ENCODE measurements around the gene KIAA0825.
A peak's percentile ranks its signal among the peaks of the same experiment; 100 is the strongest.

Gene KIAA0825

DNA sequence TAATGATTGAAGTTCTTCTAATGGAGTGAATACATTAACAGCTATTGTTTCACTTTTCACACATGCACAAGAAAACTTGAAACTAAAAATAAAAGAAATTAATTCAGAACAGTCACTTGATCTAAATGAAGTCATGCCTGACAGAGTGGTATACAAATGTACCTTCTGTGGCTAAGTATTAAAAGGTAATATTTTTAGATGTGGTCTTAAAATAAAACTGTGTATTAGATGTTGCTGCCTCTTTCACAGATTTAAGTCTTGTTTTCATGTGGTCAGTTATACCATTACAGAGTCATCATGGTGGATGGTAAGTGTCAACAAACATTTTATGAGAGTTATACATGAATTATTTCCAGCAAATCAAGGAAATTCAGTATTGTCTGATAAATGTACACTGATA, 47.0 kb downstream of the KIAA0825 start:
- DNase-seq = no peak

DNA sequence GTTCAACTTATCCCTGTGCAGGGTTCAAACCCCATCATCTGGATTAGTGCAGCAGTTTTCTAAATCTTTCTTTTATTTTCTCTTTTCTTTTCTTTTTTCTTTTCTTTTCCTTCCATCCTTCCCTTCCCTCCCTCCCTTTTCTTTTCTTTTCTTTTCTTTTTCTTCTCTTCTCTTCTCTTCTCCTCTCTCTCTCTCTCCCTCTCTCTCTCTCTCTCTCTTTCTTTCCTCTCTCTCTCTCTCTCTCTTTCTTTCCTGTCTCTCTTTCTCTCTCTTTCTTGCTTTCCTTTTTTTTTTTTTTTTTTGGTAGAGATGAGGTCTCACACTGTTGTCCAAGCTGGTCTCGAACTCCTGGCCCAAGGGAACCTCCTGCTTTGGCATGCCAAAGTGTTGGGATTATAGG, 53.6 kb downstream of the KIAA0825 start:
- DNase-seq = no peak

DNA sequence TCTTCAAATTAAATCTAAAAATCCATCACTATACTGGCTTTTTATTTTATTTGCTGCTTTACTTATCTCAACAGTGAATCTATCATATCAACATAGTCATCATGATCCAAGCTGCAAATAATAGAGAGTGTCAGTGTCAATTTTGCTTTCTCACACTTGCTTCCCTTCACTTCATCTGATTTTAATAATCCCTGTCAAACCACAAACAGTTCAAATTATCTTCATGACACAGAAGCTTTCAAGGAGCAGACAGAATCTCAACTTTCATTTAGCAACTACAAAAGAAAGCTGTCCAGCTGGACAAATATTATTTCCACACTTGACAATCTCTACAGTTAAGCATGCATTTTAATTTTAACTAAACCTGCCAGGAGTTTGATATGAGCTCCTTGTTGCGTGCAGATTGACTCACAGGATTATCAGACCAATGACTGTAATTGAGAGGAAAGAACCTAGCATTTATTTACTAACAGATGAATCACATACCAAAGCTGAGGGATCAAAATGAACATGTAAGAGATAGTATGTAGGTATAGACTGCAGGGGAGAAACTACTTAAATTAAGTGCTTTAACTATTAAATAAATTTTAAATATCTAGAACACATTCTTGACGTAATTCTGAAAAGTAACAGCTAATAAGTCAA, 56.0 kb downstream of the KIAA0825 start:
- peak; percentile 3 for DNase-seq

DNA sequence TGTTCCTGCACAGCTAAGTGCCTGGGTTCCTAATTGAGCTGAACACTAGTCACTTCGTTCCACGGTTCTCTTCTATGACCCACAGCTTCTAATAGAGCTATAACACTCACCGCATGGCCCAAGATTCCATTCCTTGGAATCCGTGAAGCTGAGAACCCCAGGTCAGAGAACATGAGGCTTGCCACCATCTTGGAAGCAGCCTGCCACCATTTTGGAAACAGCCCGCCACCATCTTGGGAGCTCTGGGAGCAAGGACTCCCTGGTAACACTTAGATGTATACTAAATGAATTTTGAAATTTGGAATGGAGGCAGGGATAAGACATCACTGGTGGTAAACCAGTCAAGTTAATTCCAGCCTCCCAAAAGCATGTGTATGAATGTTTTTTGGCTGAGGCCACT, 60.4 kb downstream of the KIAA0825 start:
- DNase-seq = no peak

DNA sequence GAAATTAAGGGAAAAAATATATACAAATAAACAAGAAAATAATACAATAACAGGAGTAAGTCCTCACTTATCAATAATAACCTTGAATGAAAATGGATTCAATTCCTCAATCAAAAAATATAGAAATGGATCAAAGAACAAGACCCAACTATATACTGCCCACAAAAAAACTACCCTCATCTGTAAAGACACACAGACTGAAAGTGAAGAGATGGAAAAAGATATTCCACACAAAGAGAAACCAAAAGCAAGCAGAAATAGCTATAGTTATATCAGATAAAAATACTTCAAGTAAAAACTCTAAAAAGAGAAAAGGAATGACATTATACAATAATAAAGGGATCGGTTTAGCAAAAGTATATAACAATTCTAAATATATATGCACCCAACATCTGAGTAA, 66.5 kb downstream of the KIAA0825 start:
- no peak for DNase-seq

DNA sequence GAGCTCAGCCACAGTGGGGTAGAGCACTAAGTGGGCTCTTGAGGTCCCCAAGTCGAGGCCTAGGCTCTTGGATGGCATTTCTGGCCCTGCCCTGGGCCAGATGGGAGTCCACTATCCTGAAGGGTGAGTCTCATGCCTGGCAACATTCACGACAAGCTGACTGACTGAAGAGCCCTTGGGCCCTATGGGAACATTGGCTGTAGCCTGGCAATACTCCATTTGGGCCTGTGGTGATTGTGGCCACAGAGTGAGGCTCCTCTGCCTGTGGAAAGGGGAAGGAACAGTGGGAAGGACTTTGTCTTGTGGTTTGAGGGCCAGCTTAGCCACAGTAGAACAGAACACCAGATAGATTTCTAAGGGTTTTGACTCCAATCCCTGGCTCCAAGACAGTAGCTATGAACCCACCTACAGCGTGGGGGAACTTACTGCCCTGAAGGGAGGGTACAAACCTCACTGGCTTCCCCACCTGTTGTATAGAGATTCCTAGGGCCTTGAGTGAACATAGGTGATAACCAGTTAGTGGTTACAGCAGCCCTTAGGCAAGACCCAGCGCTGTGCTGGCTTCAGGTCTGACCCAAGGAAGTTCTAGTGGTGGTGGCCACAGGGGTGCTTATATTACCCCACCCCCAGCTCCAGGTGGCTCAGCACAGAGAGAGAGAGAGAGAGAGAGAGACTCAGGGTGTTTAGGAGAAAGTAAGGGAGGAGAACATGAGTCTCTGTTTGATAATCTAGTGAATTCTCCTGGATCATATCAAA, 72.4 kb downstream of the KIAA0825 start:
- DNase-seq = no peak

DNA sequence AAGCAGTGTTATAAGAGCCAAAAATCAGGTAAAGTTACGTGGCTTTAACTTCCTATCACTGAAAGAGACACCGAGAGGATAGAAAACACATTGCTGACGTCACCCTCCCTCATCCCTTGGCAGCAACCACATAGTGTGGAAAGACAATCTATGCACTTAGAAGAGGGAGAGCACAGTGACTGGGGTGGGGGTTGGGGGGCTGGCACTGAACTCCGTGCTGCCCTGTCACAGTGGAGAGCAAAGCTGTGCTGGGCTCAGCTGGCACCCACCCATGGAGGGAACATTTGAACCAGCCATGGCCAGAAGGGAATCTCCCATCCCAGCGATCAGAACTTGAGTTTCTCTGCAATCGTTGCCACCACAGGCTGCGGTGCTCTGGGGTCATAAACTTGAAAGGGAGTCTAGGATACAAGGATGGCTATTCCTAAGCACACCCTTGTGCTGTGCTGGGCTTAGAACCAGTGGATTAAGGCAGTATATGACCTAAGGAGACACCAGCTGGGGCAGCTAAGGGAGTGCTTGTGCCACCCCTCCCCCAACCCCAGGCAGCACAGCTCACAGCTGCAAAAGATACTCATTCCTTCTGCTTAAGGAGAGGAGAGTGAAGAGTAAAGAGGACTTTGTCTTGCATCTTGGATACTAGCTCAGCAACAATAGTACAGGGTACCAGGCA, 73.4 kb downstream of the KIAA0825 start:
- DNase-seq = no peak

DNA sequence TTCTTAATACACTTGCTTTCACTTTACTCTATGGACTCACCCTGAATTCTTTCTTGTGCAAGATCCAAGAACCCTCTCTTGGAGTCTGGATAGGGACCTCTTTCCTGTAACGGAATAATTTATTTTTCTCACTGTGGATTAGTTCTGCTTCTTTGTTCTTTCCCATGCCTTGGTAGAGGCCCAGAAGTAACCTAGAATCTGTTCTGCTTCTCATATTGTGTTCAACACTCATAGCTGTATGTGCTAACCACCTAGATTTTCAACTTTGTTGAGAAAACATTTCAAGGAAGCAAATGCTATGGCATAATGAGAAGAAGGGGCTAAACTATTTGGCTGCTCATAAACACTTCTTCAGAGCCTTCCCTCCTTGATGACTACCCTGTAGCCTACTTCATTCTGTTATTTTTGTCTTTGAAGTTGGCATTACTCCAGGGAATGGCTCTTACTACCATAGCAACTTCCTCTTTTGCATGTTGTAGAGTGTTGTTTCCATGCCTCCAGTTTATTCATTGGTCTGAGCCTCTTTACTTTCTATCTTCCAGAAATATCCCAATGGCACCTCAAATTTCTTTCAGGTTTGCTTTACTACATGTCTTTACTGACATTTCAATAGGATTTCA, 74.3 kb downstream of the KIAA0825 start:
- DNase-seq = no peak

DNA sequence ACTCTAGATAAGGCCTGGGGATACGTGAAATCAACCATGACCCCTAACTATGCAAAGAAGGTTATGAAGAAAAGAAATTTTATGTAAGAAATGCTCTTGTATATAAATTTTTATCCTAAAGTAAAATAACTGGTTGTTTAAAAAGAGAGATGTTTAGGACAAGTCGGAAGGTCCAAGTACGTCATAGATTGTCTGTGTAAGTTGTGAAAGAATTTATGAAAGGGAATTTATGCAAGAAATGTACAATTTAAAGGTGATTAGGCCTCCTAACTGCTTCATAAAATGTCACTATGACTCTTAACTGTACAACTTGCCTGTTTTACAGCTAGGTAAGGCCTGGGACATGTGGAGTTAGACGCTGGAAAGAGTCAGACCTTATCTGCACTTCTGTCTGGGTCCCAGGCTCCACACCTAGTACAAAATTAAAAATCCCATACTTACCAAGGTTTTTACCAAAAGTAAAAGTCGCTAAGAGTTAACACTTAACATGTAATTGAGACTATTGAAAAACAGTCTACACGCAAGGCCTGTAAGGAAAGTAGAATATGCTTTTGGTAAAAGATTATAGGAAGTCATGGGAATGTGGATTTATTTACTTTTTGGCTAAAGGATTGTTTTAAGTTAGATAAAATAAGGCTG, 77.4 kb downstream of the KIAA0825 start:
- DNase-seq = no peak

DNA sequence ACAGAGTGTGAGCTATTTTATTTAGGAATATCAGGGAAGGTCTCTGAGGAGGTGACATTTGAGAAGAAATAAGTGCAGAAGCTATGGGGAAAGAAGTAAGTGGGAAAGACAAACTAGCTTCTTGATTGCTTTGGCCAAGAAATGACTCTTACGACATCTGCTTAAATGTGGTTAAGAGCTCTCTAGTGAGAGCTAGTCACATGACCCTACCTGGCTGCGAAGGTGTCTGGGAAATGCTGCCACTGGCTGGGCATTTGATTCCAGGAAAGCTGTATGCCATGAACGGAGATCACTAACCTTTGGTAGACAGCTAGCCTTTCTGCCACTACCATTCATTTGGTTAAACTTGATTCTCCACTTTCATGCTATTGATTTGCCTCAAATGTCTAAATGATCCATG, 80.1 kb downstream of the KIAA0825 start:
- no peak for DNase-seq

DNA sequence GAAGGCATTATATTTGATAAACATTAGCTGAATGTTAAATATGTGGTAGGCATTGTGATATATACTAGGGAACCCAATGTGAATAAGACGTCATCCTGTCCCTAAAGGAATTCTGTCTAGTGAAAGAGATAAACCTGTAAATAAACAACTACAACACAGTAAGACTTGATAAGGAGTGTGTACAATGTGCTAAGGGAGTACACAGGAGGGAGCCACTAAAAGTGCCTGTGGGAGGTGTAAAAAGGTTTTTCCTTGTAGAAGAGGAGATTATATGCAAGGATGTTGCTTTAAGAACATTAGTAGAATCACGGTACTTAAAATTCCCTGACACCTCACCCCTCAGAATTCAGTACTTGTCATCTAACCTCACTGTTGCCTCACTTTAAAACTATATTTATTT, 91.7 kb downstream of the KIAA0825 start:
- DNase-seq = no peak

DNA sequence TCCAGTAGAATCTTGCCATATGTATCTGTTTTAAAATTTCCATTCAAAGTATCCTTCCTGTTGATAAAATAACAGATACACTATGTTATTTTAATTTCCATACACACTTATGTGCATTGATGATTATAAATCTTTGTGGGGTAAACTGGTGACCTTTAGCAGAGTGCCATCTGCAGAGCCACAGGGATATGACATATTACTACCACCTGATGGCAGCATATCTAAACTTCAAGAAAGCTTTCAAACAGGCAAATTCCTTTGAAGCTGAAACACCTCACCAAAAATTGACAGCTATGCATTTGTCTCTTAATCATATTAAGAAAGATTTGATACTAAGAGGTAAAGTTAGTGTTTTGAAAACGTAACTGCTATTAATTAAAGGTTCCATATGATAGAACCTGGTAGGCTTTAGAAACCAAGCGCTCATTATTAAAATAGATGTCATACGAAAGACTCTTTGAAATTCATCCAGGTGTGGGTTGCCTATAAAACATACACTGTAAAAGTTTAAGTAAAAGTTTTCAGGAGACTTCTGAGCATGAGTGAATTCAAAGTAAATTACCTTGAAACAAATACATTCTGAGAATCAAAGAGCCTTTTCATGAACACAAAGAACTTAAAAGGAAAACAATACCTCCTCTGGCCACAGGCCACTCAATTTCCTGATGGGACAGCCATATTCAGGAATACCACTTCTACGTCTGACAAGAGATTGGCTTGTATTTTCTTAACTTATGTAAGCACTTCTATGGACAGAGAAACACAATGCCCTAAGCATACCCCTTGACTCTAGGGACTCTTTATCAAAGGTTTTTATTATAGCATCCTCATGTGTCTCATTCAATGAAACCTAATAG, 93.3 kb downstream of the KIAA0825 start:
- peak; percentile 1 for DNase-seq

DNA sequence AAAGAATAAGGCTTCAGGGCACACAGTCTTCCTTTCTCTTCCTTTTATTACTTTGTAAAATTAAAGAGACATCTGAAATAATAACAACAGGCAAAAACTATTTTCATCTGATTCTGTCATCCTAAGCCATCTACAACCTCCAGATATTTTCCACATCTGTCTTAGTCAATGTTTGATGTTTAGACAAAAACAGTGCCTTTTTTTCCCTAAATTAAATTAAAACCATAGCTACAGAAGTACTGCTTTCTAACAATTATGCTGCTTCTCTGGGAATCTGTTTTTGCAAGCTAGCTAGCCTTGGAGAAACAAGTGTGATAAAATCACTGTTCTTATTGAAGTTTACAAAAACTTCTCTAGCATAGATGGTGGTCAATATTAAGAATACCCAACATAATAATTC, 95.4 kb downstream of the KIAA0825 start:
- no peak for DNase-seq

DNA sequence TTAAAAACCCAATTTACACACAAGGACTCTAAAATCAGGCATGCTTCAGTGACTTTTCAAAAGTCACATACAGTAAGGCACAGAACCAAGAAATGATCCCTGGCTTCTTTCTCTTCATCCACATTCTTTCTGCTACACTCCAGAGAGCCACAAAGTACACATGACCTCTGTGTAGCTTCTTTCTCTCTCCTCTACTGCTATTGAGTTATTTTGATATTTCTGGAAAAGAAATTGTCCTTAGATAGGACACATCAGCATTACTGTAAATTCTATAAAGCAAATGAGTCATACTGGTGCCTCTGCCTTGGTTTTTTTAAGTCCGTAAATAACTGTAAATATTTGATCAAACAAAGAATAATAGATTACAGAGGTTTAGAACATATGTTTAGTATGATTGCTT, 96.3 kb downstream of the KIAA0825 start:
- DNase-seq = peak; percentile 19

DNA sequence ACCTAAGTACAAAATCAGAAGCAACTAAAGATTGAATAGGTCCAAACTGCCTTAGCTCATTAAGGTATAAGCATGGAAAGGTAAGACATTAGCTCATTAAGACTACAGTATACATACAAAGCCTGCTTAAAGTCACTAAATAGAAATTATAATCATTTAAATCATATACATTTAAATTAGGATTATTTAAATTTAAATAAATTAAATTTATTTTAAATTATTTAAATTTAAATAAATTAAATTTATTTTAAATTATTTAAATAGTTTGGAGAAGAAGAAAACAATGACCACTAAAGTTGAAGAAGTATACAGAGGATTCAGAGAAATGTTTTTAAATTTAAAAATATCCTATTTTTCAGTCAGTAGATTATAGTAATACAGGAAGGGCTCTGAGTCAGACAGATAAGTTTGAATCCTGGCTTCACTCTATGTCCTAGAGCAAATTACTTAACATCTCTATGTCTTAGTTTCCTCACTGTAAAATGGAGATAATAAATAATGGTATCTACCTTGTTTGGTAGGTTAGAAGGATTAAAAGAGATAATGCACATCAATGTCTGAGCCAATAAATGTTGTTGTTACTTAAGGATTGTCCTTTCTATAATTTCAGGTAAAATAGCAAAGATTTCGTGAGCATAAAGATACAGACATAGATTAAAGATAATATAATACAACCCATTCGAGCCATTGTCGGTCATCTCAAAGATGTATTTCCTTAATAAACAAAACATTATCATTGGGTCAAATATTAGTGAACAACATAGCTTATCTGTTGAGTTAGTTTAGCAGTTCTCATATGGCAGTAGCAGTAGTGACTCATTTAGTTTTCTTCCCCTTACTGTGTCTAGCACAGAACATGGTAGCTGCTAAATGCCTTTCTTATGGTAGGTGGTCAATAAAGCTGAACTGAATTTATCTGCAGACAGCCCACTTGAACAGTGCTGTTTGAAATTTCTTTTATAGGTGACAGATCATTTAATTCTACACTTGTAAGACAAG, 100.6 kb downstream of the KIAA0825 start:
- DNase-seq = no peak

DNA sequence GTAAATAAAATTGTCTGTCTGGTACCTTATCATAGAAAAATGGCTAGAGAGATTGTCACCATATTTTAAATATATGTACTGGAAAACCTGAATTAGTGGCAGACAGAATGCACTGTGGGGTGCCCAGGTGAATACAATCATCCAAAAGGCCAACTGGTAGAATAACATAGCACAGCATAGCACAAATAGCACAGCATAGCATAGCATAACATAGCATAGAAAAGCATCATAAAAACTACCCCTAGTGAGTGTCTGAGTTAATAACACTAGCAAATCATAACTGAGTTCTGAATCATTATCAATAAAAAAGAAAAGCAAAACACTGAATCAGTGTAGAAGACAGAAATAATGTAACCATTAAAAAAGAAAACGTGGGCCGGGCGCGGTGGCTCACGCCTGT, 102.3 kb downstream of the KIAA0825 start:
- no peak for DNase-seq

DNA sequence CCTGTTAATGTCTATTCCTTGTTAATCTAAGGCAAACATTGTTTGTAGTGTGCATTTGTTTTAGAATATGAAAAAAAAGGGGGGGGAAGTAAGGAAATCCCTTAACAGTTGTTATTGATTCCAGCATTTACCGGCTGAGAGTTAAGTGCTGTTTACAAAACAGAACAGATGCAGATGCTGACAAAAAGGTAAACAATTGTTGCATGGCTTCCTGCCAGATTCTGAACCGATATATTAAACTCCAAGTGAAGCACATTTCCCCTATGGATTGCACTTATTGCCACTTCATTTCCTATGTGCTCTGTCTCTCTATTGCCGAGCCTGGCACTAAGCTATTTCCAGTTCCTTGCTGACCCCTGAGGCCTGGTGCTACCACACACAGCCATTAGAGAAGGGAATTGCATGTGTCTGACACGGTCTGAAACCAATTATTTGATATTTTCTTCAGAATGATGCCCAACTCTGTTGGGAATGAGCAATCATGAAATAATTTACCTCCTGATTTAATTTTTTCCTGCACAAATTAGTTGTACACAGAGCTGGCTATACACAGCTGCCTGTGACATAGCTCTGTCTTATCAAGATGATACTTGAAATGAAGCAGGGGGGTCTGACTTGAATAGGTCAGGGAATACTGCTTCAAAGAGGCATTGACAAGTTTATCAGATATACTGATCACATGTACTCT, 109.8 kb downstream of the KIAA0825 start:
- DNase-seq = peak; percentile 43

DNA sequence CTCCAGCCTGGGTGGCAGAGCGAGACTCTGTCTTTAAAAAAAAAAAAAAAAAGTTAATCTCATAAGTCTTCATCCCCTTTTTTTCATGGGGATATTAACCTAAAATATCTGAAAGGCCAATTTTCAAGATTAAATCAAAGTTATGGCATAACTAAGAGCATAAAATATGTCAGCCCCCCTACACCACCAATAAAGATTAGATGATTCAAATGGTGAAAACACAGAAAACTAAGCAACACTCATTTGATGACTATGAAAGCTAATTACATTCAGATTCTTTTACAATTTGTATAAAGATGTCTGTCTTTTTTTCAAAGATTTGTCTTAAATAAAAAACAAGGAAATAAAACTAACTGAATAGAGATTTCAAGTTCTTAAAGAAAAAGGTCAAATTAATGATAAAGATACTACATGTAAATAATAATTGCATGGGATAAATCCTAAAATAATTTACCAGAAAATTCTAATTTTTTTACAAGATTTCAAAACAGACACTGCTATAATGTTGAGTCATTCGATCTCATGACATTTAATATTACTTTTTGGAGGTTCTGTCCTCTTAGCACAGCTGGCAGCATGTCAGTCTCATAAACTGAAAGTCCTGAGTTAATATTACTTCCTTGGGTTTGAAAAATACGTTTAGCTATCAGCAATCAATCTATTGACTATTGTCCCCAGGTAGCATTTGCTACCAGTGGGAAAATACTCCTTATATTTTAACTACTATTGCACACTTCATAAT, 112.9 kb downstream of the KIAA0825 start:
- DNase-seq = no peak

DNA sequence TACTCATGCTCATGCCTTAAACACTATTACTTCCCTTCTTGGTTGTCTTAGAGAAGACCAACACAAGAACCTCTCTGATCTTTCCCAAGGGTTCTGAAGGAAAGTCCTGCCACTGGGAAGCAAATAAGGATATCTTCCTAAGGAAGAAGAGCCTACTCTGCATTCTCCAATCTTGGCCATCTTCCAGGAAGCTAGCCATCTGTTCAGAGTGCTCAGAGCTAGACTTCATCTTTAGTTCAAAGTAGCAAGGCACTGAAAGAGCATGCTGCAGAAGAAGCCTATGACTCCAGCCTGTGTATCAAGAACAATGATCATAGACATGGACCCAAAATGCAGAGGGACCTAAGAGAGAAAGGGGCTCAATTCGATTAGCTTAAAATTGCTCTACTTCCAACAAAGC, 114.7 kb downstream of the KIAA0825 start:
- DNase-seq = no peak

DNA sequence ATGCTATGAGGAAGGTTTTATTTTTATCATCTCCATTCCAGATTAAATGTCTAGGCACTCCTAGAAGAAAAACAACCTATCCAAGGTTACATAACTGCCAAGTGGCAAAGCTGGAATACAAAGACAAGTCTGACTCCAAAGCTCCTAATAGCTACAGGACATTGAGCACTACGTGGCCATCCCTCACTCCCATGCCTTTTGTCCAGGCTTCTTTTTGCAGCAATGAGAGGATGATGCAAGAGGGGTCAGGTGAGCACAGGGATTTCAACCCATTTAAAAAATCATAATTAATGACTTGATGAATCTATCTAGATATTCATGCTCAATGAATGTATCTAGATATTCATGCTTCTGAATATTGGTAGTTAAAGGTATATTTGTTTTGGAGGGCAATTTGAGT, 117.0 kb downstream of the KIAA0825 start:
- no peak for DNase-seq
